Measurements from ENCODE around the gene LOXL4. TPM values are rescaled to one million over a fixed set of nuclear protein-coding genes. Genes with fewer than 3 reads are reported as not detected.
A peak's percentile ranks its signal among the peaks of the same experiment; 100 is the strongest.

Gene LOXL4
- polyA plus RNA-seq, 3 donors = 0.03 to 0.05 TPM; not detected in 1

GRCh38 chr10:98299341-98299740, 31.3 kb upstream of the LOXL4 start:
- no peak for DNase-seq
- H3K36me3 Mint-ChIP-seq = no peaks in the 10 kb centered on the region
- intact Hi-C loops (cut with micrococcal nuclease) = no loop called here
- Histone ChIP-seq H3K79me2 (ENCODE audit: insufficient read depth, low read length) (no peaks in the 10 kb centered on the region), H2AFZ (ENCODE audit: insufficient read depth, low read depth, low read length, poor library complexity, severe bottlenecking) (no peak overlapping the region), H3K27ac (ENCODE audit: low read depth in 1 of 2, low read length in 2 of 2) (no peak overlapping the region), H3K27me3 (ENCODE audit: control insufficient read depth in 2 of 2, insufficient read depth in 2 of 2, low read length in 2 of 2) (peaks cover 2 to 10% of the 10 kb centered on the region in 2 donors), H3K36me3 (replicated peaks in 1 of 2; ENCODE audit: control insufficient read depth in 1 of 2, insufficient read depth in 2 of 2, low read length in 2 of 2) (no peaks in the 10 kb centered on the region), H3K9ac (ENCODE audit: insufficient read depth, low read length, poor library complexity, severe bottlenecking) (no peak overlapping the region), H3K4me2 (replicated peaks; ENCODE audit: extremely low read depth, low read length, poor library complexity, severe bottlenecking) (no peak overlapping the region), H4K20me1 (ENCODE audit: insufficient read depth, low read length) (no peaks in the 10 kb centered on the region), H3K4me1 (ENCODE audit: control insufficient read depth in 1 of 2, insufficient read depth in 2 of 2, low read length in 2 of 2) (peaks cover 12 to 13% of the 10 kb centered on the region in 2 donors), H3K4me3 (replicated peaks in 1 of 3; ENCODE audit: low read depth in 2 of 3, low read length in 3 of 3) (no peak overlapping the region), H3K9me3 (replicated peaks in 1 of 2; ENCODE audit: control insufficient read depth in 1 of 2, insufficient read depth in 1 of 2, low read length in 2 of 2) (no peaks in the 10 kb centered on the region)
- peaks cover 6 to 29% (median 15%) of the 10 kb centered on the region in 3 donors for H3K27me3 Mint-ChIP-seq (ENCODE audit: low read depth in 3 of 3)
- peaks cover 0 to 1% (median 0%) of the 10 kb centered on the region in 7 donors for H3K9me3 Mint-ChIP-seq
- no peak for TF ChIP-seq CTCF (IDR thresholded peaks at IDR 0.05)
- no peak overlapping the region for H3K4me3 Mint-ChIP-seq
- H3K4me1 Mint-ChIP-seq = peaks cover 15% of the 10 kb centered on the region
- no peak overlapping the region for H3K27ac Mint-ChIP-seq
- WGBS (ENCODE audit: insufficient coverage) = no CpG with 5 or more reads among the region's 9 CpGs

DNA sequence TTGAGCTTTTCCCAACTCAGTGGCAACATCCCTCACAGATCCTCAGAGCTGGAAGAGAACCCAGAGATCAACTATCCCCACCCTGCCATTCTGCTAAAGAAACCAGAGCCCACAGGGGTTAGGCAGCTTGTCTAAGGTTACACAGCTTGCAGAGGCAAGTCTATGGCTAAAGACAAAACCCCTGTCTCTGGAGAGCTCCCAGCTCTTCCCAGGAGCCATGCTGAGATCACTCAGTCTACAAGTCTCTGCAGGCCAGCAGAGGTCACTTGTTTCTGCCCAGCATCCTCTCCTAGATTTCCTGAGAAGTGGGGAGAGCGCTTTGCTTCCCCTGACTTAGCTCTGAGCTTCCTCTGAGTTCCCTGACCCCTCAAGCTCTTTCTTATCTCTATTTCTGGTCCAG, 28.5 kb upstream of the LOXL4 start:
- H3K4me1 Mint-ChIP-seq = peaks cover 15% of the 10 kb centered on the region
- Histone ChIP-seq H3K27ac (ENCODE audit: low read depth in 1 of 2, low read length in 2 of 2) (no peak overlapping the region), H3K4me1 (ENCODE audit: control insufficient read depth in 1 of 2, insufficient read depth in 2 of 2, low read length in 2 of 2) (peaks cover 12 to 13% of the 10 kb centered on the region in 2 donors), H3K36me3 (replicated peaks in 1 of 2; ENCODE audit: control insufficient read depth in 1 of 2, insufficient read depth in 2 of 2, low read length in 2 of 2) (no peaks in the 10 kb centered on the region), H2AFZ (ENCODE audit: insufficient read depth, low read depth, low read length, poor library complexity, severe bottlenecking) (peak overlapping the region; percentile 74), H3K9ac (ENCODE audit: insufficient read depth, low read length, poor library complexity, severe bottlenecking) (no peak overlapping the region), H3K79me2 (ENCODE audit: insufficient read depth, low read length) (no peaks in the 10 kb centered on the region), H4K20me1 (ENCODE audit: insufficient read depth, low read length) (no peaks in the 10 kb centered on the region), H3K27me3 (ENCODE audit: control insufficient read depth in 2 of 2, insufficient read depth in 2 of 2, low read length in 2 of 2) (peaks cover 2 to 8% of the 10 kb centered on the region in 2 donors), H3K9me3 (replicated peaks in 1 of 2; ENCODE audit: control insufficient read depth in 1 of 2, insufficient read depth in 1 of 2, low read length in 2 of 2) (no peaks in the 10 kb centered on the region), H3K4me3 (replicated peaks in 1 of 3; ENCODE audit: low read depth in 2 of 3, low read length in 3 of 3) (no peak overlapping the region), H3K4me2 (replicated peaks; ENCODE audit: extremely low read depth, low read length, poor library complexity, severe bottlenecking) (no peak overlapping the region)
- no peak overlapping the region for H3K4me3 Mint-ChIP-seq
- peak overlapping the region in 1 of 7 donors; percentile 80 for H3K27ac Mint-ChIP-seq
- intact Hi-C loops (cut with micrococcal nuclease) = no loop called here
- peaks cover 1 to 23% (median 22%) of the 10 kb centered on the region in 3 donors for H3K27me3 Mint-ChIP-seq (ENCODE audit: low read depth in 3 of 3)
- no peaks in the 10 kb centered on the region for H3K36me3 Mint-ChIP-seq
- peaks cover 0 to 1% (median 0%) of the 10 kb centered on the region in 7 donors for H3K9me3 Mint-ChIP-seq
- DNase-seq = no peak
- no peak for TF ChIP-seq CTCF (IDR thresholded peaks at IDR 0.05)
- no CpG with 5 or more reads among the region's 1 CpG for WGBS (ENCODE audit: insufficient coverage)
